Glomerular visceral epithelial cell (primary cell): ENCODE measurements around the gene NKAIN2.
A peak's percentile ranks its signal among the peaks of the same experiment; 100 is the strongest.

ENCODE experiments used
- DNase-seq: peaks from one replicate; pipeline ENCODE4 v3.0.0-alpha.2; 2016; ENCODE audit errors: extremely low spot score

The NKAIN2 gene

DNA sequence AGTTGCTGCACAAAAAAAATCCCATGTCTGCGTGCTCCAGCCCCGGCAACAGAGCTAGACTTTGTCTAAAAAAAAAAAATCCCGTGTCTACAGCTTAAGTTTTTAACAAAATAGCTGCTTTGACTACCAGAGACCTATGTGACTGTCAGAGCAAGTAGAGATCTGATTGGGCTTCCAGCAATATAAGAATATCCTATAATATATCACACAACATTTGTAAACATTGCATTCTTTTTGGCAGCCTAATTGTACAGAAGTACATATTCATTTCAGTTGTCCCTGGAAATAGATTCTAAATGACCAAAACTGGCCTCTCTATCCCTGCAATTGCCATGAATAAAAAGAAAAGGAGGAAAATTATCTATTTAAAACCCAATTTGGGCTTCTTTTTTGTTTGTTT is 1019.1 kb downstream of the NKAIN2 start:
- DNase-seq, result no peak

DNA sequence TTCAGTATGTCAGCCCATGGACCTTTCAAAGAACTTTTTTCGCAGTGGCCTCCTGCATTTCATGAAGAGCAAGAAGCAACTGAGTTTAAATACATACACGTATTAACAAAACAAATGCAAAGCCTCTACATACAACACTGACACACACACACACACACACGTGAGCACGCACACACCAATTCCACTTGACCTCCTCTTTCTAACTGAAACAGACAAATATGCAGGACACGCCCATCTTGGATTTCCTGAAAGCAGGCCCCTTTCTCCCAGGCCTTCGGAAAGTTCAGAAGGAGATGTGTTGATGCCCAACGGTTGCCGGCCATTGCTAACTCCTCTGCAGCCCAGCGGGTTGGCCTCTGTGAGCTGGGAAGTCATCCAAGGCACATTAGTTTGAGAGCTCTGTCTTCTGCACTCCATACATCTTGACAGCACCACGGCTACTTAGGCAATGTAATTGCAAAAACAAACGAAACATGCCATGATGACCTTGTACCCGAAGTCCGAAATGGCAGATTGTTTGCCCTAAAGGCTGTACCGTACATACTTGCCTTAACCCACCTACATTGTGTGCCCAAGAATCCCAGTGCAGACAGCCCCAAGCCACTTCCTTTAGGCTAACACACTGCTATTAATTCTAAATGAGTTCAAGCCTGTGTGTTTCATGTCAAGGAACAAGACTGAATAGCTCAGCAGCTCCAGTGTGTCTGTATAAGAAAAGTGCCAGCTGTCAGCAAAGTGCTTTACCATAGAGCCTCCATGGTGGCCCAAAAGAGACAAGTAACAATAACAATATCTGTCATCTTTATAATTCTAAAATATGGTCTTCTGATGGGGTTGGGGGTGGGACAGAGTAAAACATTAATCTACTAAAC is 1019.8 kb downstream of the NKAIN2 start:
- DNase-seq, result no peak

DNA sequence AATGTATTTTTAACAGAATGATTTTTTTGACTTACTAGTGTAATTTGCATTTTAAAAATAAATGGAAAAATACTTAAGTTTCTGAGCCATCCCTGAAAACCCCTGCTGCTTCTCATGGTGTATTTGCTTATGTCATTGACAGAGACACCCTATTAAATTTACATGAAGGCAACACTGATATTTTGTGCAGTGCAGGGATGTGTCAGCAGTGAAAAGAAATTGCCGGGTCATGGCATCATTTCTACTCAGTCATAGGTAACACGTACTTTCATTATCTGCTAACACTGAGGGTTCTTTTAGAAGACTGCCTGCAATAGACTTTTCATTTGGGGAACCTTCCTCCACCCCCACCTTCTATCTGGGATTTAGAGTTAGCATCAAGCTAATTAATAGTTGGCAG is 1021.9 kb downstream of the NKAIN2 start:
- no peak for DNase-seq

DNA sequence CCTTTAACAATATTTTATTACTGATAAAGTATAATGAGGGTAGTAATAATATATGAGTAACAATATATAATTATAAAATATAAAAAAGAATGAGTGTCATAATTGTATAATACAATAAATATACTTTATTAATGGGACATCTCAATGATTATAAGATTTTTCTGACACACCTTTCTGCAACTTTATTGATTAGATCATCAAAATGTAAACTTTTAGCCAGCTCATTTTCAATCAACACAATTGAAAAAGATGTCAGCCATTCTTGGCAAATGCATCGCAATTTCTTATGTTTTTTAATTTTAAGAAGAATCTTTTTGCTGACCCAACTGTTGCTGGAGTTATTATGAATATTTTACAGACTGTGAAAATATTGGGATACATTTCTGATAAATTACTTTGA is 1026.2 kb downstream of the NKAIN2 start:
- DNase-seq, result no peak

DNA sequence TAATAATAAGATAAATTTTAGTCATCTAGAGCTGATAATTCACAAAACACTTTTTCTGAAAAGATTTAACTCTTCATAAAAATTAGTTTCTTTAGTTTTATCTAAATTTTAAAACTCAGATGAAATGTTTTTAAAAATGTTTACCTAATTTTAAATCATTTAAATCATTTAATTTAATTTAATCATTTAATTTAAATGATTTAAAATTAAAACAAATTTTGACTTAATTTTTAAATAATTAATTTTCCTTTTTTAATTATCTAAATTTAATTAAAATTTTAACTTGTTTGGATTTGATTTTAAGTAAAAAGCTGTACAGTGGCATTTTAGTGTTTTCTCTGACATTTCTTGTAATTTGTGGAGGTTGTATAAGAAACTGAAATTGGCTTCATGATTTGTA is 1026.8 kb downstream of the NKAIN2 start:
- no peak for DNase-seq

DNA sequence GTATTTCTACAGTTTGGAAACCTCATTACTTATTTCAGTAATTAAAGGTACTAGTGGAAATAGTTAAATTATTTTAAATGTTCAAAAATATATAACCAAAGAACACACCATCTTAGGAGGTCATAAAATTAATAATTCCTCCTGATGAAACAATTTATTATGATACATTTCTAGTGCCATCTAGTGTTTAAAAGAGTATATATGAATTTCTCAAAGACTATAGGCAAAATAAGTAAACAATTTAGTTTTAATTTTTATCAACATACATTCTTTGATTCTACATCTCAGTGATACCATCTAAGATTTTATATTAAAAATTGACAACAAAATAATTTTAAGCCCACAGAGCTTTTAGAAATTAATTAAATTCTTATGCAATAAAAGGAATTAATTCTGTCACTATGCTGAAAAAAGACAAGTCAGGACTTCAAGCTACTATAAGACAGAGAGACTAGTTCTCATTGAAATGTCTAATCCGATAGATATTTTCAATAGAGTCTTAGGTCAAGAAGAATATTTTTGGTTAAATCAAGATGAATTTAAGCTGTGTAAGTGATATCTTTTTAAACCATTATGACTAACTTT is 1050.8 kb downstream of the NKAIN2 start:
- DNase-seq, result no peak

DNA sequence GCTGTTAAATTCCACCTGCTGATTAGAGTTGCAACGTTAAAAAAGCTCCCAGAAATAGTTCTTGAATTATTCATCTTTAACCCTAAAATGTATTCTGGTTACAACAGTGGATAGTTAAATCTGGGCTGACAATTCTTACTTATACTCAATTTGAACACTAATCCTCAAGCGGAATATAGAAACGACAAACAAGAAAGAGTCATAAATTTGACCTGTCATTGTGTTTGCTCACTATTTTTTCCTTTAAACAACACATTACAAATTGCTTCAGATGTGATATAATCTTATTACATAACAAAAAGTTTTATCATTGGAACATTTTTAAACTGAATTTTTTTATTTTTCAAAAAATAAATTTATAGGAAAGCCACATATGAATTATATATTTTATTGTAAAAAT is 1054.1 kb downstream of the NKAIN2 start:
- no peak for DNase-seq

DNA sequence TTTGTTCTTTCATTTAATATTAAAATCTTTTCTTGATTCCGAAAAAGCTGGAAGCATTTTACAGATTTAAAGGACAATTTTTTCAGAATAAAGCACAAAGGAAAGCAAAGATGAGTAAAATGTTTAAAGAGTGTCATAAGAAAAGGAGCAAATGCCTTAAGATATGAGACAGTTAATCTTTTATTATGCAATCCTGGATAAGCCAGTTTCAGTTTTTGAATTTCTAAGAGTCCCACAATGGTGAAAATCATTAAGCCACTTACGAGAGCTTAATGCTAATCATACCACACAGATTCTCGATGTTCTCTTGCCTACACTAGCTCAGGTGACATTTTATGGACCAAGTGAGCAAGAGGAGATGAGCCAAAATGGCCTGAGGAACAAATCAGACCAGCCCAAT is 1054.9 kb downstream of the NKAIN2 start:
- no peak for DNase-seq

DNA sequence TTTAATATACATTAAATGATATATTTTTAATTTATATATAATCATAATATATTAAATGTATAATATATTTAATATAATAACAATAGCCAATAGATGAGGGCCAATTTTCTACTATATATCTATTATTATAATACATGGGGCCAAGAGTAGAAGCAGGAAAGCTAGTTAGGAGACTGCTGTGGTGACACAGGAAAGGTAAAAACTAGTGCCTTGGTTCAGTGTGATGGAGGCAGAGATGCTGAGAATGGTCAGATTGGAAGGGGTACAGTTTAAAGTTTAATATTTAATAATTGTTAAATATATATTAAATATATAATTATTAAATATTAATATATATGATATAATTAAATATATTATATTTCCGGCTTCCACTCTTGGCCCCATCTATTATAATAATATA is 1055.7 kb downstream of the NKAIN2 start:
- DNase-seq, result no peak

DNA sequence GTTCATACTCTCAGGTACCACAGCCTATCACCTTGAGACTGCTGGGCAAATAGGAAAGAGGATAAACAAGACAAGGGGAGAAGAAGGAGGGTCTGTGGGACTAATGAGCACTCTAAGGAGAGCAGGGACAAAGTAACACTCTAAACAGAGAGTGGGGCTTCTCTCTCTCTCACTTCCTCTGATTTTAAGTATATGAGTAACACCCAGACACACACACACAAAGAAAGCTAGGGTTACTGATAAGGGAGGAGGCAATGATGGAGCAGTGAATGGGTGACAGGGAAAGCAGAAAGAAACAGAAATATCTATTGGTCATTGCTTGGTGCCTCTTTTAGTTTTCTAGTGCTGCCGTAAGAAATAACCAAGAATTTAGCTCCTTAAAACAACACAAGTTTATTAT is 1062.4 kb downstream of the NKAIN2 start:
- DNase-seq, result no peak

DNA sequence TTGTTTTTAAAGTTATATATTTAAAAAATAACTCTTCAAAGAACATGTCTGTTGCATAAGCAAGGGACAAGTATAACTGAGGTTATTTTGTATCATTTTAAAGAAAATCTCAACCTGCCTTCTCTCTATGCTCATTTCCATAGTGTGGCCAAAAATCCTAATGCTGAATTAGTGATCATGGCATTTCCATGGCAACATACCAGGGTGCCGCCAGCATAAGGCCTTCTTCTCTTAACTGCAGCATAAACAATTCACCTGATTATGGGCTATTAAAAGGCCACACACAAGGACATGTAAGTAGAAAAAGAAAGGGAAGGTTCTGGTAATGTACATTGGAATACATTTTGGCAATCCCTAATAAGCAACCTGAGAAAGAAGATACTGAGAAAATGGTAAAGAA is 1063.5 kb downstream of the NKAIN2 start:
- DNase-seq, result no peak

DNA sequence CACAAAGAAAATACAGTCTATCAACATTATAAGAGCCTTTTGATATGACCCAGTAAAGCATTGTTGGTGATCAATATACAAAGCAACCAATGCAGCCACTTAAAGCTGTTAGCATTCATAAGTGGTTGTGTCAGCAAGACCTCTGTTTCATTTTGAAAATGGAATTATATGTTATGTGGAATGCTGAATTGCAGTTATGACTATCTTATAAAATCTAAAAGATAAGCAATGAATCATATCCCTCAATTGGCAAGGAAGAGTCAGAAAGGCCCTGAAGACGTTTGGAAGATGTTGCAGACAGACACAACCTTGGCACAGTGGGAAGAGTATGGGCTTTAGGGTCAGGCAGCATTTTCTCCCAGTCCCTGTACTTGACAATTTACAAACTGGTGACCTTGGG is 1064.8 kb downstream of the NKAIN2 start:
- DNase-seq, result no peak

DNA sequence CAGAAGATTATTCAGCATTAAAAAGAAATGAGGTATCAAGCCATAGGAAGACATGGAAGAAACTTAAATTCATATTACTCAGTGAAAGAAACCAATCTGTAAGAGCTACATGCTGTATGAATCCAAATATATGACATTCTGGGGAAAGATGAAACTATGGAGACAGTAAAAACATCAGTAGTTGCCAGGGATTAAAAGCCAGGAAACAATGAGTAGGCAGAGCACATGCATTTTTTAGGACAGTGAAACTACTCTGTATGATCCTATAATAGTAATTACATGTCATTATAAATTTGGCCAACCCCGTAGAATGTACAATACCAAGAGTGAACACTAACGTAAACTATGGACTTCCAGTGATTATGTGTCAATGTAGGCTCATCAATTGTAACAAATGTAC is 1065.8 kb downstream of the NKAIN2 start:
- DNase-seq, result no peak

DNA sequence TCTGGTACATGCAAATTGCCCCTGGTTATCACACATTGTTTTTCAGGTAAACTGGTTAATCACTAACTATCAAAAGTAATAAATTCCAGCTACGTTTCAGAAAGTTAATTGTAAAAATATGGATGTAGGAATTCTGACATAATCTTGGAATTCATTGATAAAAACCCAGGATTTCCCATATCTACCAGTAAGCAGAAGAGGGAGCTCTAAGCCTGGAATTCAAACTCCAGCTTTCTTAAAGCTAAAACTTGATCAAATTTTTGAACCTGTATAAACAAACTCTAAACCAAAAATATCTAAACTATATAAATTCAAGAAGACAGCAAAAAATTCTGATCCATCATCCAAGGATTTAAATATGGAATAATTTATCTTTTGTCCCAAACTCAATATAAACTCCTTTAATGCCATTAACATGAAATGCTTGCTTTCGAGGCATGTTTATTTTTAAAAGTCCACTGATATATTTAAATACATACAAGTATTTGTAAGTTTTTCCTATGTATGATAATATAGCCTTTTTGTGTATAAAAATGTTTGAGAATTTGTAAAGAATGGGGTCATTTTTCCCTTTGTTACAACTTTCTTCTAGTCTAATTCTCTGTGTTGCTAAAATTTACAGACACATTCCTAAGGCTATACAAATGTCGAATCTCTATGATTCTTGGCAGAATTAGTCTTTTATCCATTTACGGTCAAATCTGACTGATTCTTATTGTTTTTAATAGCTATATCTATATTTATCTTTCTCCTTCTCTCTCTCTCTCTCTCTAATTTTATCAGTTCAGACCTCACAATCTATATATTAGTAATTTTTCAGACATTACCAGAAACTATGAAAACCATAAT is 1067.2 kb downstream of the NKAIN2 start:
- DNase-seq, result peak; percentile 37

DNA sequence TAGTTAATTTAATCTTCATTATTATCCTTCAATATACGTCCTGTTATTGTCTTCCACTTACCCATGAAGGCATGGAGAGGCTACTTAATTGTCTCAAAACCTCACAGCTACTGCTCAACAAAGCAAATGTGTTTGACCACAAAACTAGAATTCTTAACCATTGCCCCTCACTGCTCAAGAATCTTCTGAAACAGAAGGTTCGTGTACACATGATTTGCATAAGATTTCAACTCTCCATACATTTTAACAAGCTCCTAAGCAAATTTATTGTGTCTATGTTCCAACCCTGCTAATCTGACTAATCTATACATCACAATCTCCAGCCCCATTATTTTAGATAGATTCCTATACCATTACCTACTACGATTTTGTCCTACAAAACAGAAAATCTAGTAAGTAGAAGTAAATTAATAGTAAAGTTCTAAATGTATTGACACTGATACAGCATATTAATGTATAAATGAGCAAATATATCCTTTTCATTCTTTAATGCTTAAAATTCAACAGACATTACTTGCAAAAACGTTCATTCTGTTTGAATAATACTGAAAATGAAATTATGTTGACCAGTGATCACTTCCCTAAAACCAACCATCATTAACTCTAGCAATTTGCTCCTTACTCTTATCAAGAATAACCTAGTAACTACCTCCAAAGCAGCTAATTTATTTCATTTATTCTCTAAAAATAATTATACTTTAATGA is 1068.8 kb downstream of the NKAIN2 start:
- DNase-seq, result no peak

DNA sequence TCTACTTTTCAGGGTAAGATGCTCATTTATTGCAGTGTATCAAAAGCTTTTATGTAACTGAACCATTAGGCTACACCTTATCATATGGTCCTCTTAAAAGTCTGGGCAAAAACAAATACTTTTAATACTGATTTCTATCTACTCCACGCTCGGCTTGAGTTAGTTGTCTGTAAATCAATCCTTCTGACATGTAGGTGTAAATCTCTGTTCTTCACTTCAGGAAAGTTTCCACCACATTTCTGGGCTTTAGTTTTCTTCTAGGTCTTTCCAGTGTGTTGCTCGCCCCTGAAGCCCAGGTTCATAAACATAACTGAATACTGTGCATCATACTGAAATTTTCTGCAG is 1069.4 kb downstream of the NKAIN2 start:
- DNase-seq, result no peak
